Choroid plexus epithelial cell (primary cell): Measurements from ENCODE around the gene ACHE.
"Not testable (repeated sequence)": the region's sequence is repeated elsewhere in the genome, so short reads cannot be mapped to it uniquely, and the experiment has no call there.

Source experiments
- DNase-seq: peaks from one replicate; pipeline ENCODE4 v3.0.0-alpha.2; 2010; ENCODE audit warnings: low read depth
- H3K4me3 ChIP-seq: 2 replicates; pipeline ENCODE4 v1.5.1; 2011; ENCODE audit warnings: low read depth, mild to moderate bottlenecking, control low read depth, low read length, moderate library complexity
- TF ChIP-seq, protein P1 (sequence below): conservative IDR thresholded peaks from 2 replicates; pipeline ENCODE4 v1.5.1; 2011; ENCODE audit warnings: low read depth, mild to moderate bottlenecking, control low read depth, inconsistent platforms, low read length, moderate library complexity

The ACHE gene

DNA sequence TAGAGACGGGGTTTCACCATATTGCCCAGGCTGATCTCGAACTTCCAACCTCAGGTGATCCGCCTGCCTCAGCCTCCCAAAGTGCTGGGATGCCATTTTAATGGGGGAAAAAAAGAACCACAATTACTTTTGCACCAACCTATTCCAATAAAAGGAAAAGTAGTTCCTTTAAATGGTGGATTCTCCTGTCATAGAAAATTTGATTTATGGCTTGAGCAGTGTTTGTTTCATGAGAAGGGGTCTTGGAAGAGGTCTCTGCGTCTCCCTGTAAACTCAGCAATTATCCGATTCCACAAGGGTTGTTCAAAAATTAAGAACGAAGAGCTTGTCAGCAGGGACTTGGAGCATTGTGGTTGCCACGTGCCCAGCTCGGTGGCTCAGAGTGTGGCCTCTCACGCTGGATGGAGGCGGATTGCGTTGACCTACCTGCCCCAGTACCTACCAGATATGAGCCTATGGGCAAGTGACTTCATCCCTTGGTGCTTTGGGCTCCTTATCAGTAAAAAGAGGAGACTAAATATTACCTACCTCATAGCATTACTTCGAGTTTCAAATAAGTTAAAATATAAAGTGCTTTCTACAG lies 31.3 kb downstream of the ACHE start:
- no peak overlapping the region for H3K4me3 ChIP-seq
- TF ChIP-seq, protein P1, sequence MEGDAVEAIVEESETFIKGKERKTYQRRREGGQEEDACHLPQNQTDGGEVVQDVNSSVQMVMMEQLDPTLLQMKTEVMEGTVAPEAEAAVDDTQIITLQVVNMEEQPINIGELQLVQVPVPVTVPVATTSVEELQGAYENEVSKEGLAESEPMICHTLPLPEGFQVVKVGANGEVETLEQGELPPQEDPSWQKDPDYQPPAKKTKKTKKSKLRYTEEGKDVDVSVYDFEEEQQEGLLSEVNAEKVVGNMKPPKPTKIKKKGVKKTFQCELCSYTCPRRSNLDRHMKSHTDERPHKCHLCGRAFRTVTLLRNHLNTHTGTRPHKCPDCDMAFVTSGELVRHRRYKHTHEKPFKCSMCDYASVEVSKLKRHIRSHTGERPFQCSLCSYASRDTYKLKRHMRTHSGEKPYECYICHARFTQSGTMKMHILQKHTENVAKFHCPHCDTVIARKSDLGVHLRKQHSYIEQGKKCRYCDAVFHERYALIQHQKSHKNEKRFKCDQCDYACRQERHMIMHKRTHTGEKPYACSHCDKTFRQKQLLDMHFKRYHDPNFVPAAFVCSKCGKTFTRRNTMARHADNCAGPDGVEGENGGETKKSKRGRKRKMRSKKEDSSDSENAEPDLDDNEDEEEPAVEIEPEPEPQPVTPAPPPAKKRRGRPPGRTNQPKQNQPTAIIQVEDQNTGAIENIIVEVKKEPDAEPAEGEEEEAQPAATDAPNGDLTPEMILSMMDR: no peak
- no peak for DNase-seq

DNA sequence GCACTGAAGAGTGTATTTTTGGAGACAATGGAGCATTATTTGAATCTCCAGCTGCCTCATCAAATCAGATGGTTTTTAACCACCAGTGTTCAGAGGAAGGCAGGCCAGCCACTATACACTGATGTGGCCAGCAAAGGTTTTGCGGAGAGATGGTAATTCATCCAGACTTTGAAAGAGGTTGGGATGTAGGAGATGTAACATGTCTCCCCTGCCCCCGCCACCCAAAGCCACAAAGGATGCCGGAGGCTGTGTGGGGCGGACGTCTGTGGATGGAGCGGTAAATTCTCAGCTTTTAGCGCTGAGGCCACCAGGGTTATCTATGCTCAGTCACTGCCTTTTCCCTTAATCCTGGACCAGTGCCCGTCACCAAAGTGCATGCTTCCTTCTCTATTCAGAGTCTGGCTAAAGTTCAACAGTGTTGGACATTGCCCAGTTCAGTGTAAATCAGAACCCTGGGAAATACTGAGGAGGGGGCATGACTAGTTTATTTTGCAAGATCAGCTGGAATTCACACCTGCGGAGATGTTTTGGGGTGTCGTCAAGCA lies 32.2 kb downstream of the ACHE start:
- TF ChIP-seq, protein P1: no peak
- no peak overlapping the region for H3K4me3 ChIP-seq
- peak; percentile 23 for DNase-seq

DNA sequence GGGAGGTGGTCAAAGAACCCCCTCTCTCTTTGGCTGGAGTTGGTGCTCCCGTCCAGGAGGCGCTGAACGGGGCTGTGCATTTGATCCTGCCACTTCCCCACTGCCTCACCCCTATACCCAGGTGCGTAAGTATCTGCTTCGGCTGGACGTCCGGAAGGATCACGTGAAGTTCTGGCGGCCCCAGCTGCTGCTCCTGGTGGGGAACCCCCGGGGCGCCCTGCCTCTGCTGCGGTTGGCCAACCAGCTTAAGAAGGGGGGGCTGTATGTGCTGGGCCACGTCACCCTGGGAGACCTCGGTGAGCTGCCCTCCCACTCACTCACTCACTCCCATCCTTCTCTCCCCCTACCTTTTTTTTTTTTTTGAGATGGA lies 34.1 kb downstream of the ACHE start:
- TF ChIP-seq, protein P1: no peak
- DNase-seq: no peak
- no peak overlapping the region for H3K4me3 ChIP-seq

DNA sequence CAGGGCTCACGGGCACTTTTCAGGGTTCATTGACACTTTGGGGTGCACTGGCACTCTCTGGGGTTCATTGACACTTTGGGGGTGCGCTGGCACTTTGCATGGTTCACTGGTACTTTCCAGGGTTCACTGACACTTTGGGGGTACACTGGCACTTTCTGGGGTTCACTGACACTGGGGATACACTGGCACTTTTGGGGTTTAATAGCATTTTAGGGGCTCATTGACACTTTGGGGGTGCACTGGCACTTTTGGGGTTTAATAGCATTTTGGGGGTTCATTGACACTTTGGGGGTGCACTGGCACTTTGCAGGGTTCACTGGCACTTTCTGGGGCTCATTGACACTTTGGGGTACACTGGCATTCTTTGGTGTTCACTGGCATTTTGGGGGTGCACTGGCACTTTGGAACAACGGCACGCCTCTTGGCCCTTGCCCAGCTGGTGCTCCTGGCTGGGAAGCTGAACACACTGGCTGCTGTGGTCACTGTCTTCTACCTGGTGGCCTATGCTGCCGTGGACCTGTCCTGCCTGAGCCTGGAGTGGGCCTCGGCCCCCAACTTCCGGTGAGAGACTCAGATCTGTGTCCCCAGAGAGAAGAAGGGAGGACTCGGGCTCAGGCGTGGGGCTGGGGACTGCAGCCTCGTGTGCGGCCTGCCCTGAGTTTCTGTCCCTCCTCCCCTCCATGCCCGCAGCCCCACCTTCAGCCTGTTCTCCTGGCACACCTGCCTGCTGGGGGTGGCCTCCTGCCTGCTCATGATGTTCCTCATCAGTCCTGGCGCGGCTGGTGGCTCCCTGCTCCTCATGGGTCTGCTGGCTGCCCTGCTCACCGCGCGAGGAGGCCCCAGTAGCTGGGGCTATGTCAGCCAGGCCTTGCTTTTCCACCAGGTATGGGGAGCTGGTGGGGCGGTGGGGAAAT lies 34.7 kb downstream of the ACHE start:
- H3K4me3 ChIP-seq: no peak overlapping the region
- TF ChIP-seq, protein P1: no peak
- no peak for DNase-seq

DNA sequence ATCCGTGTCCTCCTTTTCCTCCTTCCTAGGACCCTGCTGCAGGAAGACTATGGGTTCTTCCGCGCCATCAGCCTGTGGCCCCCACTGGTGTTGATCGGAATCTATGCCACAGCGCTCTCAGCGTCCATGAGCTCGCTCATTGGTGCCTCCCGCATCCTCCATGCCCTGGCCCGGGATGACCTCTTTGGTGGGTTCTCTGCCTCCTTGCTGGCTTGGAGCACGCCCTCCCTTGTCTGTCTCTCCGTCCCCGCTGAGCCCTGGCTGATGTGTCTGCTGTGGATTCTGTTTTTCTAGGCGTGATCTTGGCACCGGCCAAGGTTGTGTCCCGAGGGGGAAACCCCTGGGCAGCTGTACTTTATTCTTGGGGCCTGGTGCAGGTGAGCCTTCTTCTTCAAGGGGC lies 35.8 kb downstream of the ACHE start:
- DNase-seq: no peak
- no peak overlapping the region for H3K4me3 ChIP-seq
- TF ChIP-seq, protein P1: no peak

DNA sequence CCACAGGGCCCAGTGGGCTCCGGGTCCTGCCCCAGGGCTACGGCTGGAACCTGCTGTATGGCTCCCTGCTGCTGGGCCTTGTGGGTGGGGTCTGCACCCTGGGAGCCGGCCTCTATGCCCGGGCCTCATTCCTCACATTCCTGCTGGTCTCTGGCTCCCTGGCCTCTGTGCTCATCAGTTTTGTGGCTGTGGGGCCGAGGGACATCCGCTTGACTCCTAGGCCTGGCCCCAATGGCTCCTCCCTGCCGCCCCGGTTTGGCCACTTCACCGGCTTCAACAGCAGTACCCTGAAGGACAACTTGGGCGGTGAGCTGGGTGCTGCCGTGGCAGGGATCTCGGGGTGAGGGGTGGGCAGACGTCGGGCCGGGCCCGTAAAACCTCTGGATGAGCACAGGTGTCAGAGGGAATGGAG lies 38.8 kb downstream of the ACHE start:
- H3K4me3 ChIP-seq: no peak overlapping the region
- DNase-seq: no peak
- TF ChIP-seq, protein P1: no peak

DNA sequence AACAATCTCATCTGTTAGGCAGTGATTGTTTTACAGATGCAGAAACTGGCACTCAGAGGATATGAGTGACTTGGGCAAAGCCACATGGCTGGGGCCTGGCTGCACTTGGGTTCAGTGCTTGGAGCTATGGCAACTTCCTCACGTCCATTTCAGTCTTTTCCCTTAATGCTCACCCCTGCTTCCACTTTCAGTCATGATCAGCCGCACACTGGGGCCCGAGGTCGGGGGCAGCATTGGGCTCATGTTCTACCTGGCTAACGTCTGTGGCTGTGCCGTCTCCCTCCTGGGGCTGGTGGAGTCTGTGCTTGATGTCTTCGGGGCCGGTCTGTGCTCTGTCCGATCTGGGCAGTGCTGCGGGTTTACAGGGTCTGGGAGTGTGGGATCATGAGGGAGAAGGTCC lies 40.2 kb downstream of the ACHE start:
- no peak for DNase-seq
- H3K4me3 ChIP-seq: no peak overlapping the region
- TF ChIP-seq, protein P1: no peak

DNA sequence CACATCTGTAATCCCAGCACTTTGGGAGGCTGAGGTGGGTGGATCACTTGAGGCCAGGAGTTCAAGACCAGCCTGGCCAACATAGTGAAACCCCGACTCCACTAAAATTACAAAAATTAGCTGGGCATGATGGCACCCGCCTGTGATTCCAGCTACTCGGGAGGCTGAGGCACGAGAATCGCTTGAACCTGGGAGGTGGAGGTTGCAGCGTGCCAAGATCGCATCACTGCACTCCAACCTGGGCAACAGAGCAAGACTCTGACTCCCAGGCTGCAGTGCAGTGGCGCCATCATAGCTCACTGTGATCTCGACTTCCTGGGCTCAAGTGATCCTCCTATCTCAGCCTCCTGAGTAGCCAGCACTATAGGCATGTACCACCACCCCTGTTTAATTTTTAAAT lies 40.8 kb downstream of the ACHE start:
- H3K4me3 ChIP-seq, DNase-seq: not testable (repeated sequence)
